K562 (cell line): ENCODE results near the gene PDCD11. TPM values are rescaled to one million over a fixed set of nuclear protein-coding genes. Genes with fewer than 3 reads are reported as not detected.

ENCODE experiments used
- AFF4 ChIP-seq: sonication (generic); formaldehyde crosslinking; IDR thresholded peaks from 2 replicates; pipeline ENCODE4 v1.8.0; 2023; ENCODE audit warnings: mild to moderate bottlenecking, missing genetic modification reagents
- CBX8 ChIP-seq: fragments of 200-600 bp; sonication (generic); IDR thresholded peaks from 2 replicates; pipeline ENCODE4 v1.6.1; 2012; ENCODE audit warnings: borderline replicate concordance, mixed run types, low read depth, mild to moderate bottlenecking, moderate library complexity, mixed read lengths, low read length, control low read depth, inconsistent platforms; ENCODE audit not compliant: poor library complexity, severe bottlenecking; ENCODE audit errors: extremely low read depth
- MCM5 ChIP-seq: fragments of 450-650 bp; IDR thresholded peaks from 2 replicates; pipeline ENCODE4 v1.6.1; 2016; ENCODE audit warnings: low read depth
- NFE2L1 ChIP-seq: fragments of 450-650 bp; IDR thresholded peaks from 2 replicates; pipeline ENCODE4 v1.6.1; 2016; ENCODE audit warnings: missing genetic modification characterization, low read depth, mild to moderate bottlenecking, missing compliant biosample characterization, moderate library complexity, borderline replicate concordance
- RUNX1 ChIP-seq: sonication (generic); IDR thresholded peaks from 2 replicates; pipeline ENCODE4 v1.6.1; 2016; ENCODE audit warnings: antibody characterized with exemption, low read depth
- SMAD4 ChIP-seq: fragments of 250-450 bp; sonication (Bioruptor Pico); conservative IDR thresholded peaks from 2 replicates; pipeline ENCODE4 v1.8.0; 2021; ENCODE audit warnings: inconsistent platforms, mild to moderate bottlenecking, moderate library complexity
- ZNF175 ChIP-seq: fragments of 200-800 bp; sonication (Bioruptor generic); IDR thresholded peaks from 2 replicates; pipeline ENCODE4 v1.6.1; 2016; ENCODE audit warnings: low read depth, mild to moderate bottlenecking, missing genetic modification characterization, missing compliant biosample characterization
- ZNF407 ChIP-seq: fragments of 450-650 bp; IDR thresholded peaks from 2 replicates; pipeline ENCODE4 v1.6.1; 2016; ENCODE audit warnings: low read depth
- ZNF444 ChIP-seq: fragments of 250-450 bp; sonication (Bioruptor Pico); IDR thresholded peaks from 2 replicates; pipeline ENCODE4 v1.4.0; 2020; ENCODE audit warnings: mild to moderate bottlenecking, moderate library complexity
- ZNF512 ChIP-seq: IDR thresholded peaks from 2 replicates; pipeline ENCODE4 v1.6.1; 2016; ENCODE audit warnings: missing genetic modification characterization, missing compliant biosample characterization
- polyA plus RNA-seq, 8 experiments: library from polyadenylated mRNA; depleted of rRNA in 4 of 8; stranded (reverse) in 5 of 8; unstranded in 3 of 8; fragments of >200 nt; fragmentation: Nextera tagmentation in 2 of 8; fragmentation: Illumina TruSeq in 1 of 8; extraction: Ambion mirVana in 2 of 8; extraction: Trizol in 1 of 8; gene quantifications; 2 replicates each; pipeline versions ENCODE4 v1.2.1 to v1.2.3, GENCODE V29; 2011 to 2014; ENCODE audit warnings: inconsistent platforms in 1 of 8, missing spikeins in 1 of 8
- total RNA-seq, 7 experiments: library from RNA; depleted of rRNA in 6 of 7; stranded (reverse); fragments of >200 nt in 6 of 7; fragmentation: Illumina TruSeq in 2 of 7; extraction: Trizol in 2 of 7; gene quantifications; 2 replicates each; pipeline versions ENCODE4 v1.2.1 to v1.2.3, GENCODE V29; 2011 to 2021; ENCODE audit warnings: low replicate concordance in 1 of 7
- TF ChIP-seq, protein P1 (sequence below): fragments of 450-650 bp; formaldehyde crosslinking; IDR thresholded peaks from 2 replicates; pipeline ENCODE4 v1.4.0; 2020; ENCODE audit warnings: mild to moderate bottlenecking

Gene PDCD11
- total and polyA plus RNA-seq, 9 of the 15 experiments (the other 6 are each of a cell fraction or from before 2014, with no cell fraction given): 14.8 to 73.8 (median 50.0) TPM

DNA sequence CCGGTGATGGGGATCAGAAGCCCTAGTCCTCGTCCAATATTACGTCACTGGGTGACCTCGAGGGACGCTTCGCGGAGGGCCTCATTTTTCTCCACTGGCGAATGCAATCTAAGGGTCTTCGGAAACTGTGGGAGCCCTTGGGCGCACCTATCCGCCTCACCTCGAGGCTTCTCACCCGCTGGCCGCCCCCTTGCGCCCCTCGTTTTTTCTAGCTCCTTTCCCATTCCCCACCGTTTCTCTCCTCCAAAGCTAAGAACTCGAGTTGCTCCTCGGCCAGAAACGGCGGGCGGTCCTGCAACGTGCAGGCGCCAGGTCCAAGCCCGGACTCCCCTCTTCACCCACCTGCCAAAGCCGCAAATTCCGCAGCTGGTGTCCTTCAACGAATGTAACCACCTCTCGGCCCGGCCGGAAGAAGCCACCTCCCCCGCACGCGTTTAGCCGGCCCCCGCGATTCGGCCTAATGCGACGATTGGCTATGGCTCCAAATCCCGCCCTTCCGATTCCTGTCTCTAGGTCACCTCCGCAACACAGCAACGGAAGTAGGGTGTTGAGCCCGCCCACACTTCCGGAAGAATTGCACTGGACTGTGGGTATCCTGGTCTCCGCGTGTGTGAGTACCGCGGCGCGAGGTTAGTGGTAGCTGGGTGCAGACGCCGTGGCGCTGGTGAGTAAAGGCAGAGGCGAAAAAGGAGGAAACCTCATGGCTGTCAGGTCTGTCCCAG is at the start of gene PDCD11, which contains the start of gene ATP5MK (continued):
- no peak for TF ChIP-seq NFE2L1
- TF ChIP-seq, protein P1, sequence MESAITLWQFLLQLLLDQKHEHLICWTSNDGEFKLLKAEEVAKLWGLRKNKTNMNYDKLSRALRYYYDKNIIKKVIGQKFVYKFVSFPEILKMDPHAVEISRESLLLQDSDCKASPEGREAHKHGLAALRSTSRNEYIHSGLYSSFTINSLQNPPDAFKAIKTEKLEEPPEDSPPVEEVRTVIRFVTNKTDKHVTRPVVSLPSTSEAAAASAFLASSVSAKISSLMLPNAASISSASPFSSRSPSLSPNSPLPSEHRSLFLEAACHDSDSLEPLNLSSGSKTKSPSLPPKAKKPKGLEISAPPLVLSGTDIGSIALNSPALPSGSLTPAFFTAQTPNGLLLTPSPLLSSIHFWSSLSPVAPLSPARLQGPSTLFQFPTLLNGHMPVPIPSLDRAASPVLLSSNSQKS (CRISPR knock-in tag): no peak
- no peak for TF ChIP-seq ZNF444 (CRISPR knock-in tag)
- TF ChIP-seq AFF4 (CRISPR knock-in tag): peak; percentile 11; the same call in 1 of the 2 replicates
- no peak for TF ChIP-seq RUNX1
- TF ChIP-seq ZNF407: no peak
- no peak for TF ChIP-seq SMAD4
- no peak for TF ChIP-seq ZNF175 (CRISPR knock-in tag)
- no peak for TF ChIP-seq ZNF512 (tag)
- TF ChIP-seq MCM5: no peak
- no peak for TF ChIP-seq CBX8
